Esophagus muscularis mucosa (tissue), 4 donors: ENCODE data around the gene IQCE.

Experiments used
- CTCF ChIP-seq, 3 experiments: fragments of 200-600 bp in 2 of 3; fragments of 450-650 bp in 1 of 3; sonication (generic) in 2 of 3; IDR thresholded peaks; one replicate each; pipeline ENCODE4 v1.5.1; 2017 to 2019; ENCODE audit warnings: antibody characterized with exemption in 3 of 3, mild to moderate bottlenecking in 2 of 3, moderate library complexity in 1 of 3
- EP300 ChIP-seq: sonication (generic); formaldehyde crosslinking; IDR thresholded peaks from one replicate; pipeline ENCODE4 v1.6.1; 2017; ENCODE audit warnings: antibody characterized with exemption
- POLR2A ChIP-seq: fragments of 450-650 bp; IDR thresholded peaks from one replicate; pipeline ENCODE4 v1.6.1; 2017; ENCODE audit warnings: antibody characterized with exemption, moderate library complexity, mild to moderate bottlenecking, low read depth
- POLR2AphosphoS5 ChIP-seq, 2 donors: sonication (generic); formaldehyde crosslinking; IDR thresholded peaks; one replicate each; pipeline ENCODE4 v1.6.1; 2017; ENCODE audit warnings: antibody characterized with exemption in 2 of 2

GRCh38 chr7:2597273-2597640 lies 38.5 kb downstream of the IQCE start:
- no peak for TF ChIP-seq CTCF (IDR thresholded peaks at IDR 0.05)
- TF ChIP-seq POLR2A = no peak
- no peak for TF ChIP-seq EP300
- no peak for TF ChIP-seq POLR2AphosphoS5 (IDR thresholded peaks at IDR 0.05)
